Lung microvascular endothelial cell (primary cell): ENCODE data around the gene SLC38A6. TPM values are rescaled to one million over a fixed set of nuclear protein-coding genes. Genes with fewer than 3 reads are reported as not detected.
A peak's percentile ranks its signal among the peaks of the same experiment; 100 is the strongest.

ENCODE experiments used
- DNase-seq, 2 donors: peaks; one replicate each; pipeline versions ENCODE4 v3.0.0 to v3.0.0-alpha.2; 2010; ENCODE audit warnings: low read depth in 2 of 2
- total RNA-seq: library from RNA; depleted of rRNA; stranded (reverse); fragments of >200 nt; gene quantifications from 2 replicates; pipeline ENCODE4 v1.2.1, GENCODE V29; 2014

SLC38A6 gene
- 7.7 and 14.4 TPM in 2 replicates for total RNA-seq

DNA sequence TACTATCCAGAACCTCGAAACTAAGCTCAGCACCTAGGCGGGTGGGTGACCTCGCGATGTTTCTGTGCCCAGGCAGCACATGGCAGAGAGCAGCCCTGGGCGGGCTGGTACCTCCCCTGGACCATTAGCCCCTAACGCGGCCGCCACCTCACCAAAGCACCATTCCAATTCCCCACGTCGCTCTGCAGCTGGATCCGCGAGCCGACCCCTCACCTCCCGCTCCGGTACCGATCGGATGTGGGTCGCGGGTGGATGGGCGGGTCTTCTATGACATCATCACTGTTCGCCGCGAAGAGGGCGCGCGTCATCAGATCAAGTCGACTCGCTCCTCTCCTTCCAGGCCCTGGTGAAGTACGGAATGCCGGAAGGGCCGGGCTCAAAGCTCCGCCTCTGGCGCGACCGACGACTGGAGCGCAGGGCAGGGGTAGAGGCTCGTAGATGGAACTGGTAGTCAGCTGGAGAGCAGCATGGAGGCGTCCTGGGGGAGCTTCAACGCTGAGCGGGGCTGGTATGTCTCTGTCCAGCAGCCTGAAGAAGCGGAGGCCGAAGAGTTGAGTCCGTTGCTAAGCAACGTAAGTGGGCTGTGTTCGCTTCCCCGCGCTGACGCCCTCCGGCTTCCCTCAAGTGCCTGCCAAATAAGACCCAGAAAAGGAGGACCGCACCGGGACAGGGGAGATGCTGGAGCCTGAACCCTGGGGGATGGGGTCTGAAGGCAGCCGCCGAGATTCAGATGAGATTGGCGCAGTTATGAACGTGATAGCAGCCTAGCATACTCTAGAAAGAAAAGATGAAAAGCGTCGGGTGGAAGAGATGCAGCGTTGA is at the start of gene SLC38A6, which contains the start of gene TRMT5:
Gene SLC38A6, plus strand, starts transcription at position 435 of the 822 bp plus-strand sequence. Its CDS starts 33 bp downstream, at position 468.
Gene TRMT5, minus strand, starts transcription at position 269 of the 822 bp plus-strand sequence. Its CDS starts 106 bp downstream, at position 163.
- peak; percentile 95 to 97 for DNase-seq

DNA sequence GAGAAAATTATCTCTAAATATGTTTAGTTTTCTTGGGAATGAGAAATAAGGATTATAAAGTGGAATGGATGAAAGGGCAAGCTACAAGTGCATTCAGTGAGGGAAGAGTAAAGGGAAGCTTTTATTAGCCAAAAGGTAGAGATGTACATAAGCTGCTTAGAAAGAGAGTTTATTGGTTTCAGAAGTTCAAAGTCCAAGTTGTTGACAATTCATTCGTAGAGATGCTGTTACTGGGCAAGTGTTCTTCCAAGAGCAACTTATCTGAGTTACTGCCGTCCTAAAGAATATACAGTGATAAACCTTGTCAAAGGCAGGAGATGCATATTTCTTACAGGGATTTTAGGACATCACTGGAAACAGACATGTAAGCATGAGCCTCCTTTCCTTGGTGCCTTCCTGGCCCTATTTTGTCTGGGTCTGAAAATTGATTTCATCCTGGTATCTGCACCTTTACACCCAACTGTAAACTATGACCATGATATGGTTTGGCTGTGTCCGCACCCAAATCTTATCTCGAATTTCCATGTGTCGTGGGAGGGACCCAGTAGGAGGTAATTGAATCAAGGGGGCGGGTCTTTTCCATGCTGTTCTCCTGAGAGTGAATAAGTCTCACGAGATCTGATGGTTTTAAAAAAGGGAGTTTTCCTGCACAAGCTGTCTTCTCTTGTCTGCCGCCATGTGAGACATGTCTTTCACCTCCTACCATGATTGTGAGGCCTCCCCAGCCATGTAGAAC is 47.0 kb upstream of the SLC38A6 start:
- DNase-seq = no peak

DNA sequence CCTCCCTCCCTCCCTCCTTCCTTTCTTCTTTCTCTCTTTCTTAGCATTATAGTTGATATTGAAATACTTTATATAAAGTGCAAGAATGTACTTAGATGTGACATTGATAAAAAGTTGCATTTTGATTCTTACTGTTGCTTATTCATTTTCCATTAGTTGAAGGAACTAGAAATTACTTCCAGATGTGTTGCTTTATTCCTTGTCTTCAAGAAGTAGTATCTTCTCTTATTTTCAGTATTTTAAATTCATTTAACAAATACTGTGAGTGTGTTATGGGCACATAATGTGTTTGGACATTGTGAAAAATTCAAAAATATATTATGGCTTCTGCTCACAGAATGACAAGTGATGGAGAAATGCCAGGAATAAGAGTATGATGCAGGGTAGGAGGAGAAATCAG is 45.7 kb upstream of the SLC38A6 start:
- no peak for DNase-seq

DNA sequence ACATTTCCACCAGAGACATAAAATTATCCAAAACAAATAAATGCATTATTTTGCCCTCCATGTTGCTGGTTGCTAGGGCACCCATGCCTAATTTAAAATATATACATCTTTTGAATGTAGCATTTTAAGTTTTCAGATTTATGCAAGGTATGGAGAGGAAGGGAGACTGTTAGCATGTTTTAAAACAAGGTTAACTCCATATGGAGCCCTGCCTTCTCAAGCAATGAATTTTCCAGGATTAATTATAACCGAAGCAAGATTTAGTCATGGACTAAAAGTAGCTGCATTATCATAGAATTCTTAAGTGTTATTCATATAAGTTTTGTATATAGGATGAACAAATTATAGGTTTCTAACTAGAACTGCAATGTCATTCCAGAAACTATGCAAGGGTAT is 37.4 kb upstream of the SLC38A6 start:
- DNase-seq = no peak

DNA sequence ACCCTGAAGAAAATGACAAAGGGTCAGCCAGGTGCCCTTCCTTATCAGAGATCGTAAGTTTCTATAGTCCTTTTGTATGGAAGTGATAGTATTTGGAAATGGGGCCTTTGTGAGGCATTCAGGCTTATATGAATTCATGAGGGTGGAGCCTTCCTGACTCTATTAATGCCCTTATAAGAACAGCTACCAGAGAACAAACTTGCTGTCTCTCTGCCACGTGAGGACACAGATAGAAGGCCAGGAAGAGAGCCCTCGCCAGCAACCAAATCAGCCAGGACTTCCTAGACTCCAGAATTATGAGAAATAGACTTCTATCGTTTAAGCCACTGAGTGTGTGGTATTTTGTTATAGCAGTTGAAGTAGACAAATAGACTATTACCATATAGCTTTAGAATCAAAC is 36.8 kb upstream of the SLC38A6 start:
- DNase-seq = peak in 1 of 2 donors; percentile 15

DNA sequence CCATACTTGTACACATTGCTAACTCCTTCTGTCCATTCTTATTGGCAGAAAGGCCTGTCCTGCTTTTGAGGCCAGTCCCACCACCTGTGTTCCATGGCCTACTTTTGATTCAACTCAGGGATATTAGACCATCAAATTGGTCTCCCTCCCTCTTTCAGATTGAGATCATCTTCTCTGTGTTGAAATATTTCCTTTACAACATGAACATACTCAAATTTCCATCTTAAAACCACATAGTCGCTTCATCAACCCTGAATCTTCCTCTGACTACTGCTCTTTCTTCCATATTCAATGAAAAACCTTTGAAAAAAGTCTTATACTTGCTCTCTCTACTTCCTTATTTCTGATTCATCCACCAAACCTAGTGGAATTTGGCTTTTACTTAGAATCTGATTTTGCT is 35.1 kb upstream of the SLC38A6 start:
- DNase-seq = no peak

DNA sequence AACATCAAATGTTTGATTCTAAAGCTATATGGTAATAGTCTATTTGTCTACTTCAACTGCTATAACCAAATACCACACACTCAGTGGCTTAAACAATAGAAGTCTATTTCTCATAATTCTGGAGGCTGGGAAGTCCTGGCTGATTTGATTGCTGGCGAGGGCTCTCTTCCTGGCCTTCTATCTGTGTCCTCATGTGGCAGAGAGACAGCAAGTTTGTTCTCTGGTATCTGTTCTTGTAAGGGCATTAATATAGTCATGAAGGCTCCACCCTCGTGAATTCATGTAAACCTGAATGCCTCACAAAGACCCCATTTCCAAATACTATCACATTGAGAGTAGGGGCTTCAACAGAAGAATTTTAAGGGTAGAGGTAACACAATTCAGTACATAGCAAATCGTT is 34.3 kb upstream of the SLC38A6 start:
- no peak for DNase-seq

DNA sequence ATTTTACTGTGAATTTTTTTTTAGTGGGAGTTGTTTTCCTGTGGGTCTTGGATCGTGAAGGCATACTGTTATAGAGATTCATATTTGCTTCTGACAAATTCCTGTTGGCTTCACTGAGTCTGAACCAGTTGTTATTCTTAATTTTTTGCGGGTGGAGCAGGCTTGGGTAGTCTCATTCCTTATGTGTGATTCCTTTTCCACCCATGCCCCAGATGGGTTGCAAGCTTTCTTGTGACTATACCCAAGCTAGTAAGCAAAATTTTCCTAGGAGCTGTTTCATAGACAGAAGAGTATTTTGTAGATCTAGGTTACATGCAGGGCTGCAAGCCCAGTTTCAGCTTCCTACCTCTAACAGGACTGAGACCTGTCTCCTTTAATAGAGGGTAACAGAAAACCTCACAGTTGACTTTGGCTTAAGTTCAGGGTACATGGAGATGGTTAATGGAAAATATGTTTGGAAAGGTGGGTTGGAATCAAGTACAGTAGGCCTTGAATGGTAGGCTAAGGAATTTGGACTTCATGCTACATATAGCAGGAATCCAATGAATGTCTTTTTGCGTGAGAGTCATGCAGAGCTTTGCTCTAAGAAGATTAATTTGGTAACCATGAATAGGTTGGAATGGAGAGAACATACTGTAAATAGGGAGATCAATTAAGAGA is 29.1 kb upstream of the SLC38A6 start:
- DNase-seq = no peak

DNA sequence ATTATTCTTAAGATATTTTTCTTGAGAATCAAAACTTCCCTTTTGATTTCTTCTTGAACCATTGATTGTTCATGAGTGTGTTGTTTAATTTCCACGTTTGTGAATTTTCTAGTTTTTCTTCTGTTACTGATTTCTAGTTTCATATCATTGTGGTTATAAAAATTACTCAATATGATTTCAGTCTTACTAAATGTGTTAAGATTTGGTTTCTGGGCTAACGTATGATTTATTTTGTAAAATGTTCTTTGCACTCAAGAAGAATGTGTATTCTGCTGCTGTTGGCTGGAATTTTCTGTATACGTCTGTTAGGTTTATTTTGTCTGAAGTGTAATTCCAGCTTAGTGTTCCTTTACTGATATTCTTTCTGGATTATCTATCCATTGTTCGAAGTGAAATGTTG is 24.8 kb upstream of the SLC38A6 start:
- no peak for DNase-seq

DNA sequence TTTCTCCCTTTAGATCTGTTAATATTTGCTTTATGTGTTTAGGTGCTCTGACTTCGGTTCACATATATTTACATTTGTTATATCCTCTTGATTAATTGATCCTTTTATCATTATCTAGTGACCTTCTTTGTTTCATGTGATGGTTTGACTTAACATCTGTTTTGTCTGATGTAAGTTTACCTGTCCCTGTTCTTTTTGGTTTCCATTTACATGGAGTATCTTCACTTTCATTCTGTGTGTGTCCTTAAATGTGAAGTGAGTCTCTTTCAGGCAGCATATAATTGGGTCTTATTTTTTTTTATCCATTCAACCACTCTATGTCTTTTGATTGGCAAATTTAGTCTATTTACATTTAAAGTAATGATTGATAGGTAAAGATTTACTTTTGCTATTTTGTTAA is 24.4 kb upstream of the SLC38A6 start:
- no peak for DNase-seq

DNA sequence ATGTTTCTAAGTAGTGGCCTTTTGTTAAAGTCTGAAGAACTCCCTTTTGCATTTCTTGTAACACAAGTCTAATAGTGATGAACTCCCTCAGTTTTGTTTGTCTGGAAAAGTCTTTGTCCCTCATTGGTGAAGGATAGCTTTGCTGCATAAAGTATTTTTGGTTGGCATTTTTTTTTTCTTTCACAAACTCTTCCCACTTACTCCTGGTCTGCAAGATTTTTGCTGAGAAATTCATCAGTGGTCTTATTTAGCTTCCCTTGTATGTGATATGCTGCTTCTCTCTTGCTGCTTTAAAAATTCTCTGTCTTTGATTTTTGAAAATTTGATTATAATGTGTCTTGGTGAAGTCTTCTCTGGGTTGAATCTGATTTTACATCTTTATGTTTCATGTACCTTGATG is 22.9 kb upstream of the SLC38A6 start:
- no peak for DNase-seq

DNA sequence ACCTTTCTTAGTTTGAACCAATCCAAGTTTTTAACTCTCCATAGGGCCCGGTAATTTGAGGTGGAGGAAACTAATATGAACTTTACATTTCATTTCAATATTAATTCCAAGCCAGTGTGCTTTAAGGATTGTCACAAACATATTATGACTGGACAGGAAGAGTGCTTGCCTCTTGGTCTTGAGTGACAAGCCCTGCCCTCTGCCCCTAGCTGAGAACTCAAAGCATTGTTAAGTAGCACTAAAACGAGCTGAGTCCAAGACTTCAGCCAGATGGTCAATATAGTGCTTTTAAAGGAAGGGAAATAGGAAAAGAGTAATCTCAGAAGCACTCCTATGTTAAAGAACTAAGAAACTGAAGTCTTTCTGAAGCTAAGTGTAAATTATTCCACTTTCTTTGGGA is 17.3 kb upstream of the SLC38A6 start:
- DNase-seq = peak in 1 of 2 donors; percentile 74

DNA sequence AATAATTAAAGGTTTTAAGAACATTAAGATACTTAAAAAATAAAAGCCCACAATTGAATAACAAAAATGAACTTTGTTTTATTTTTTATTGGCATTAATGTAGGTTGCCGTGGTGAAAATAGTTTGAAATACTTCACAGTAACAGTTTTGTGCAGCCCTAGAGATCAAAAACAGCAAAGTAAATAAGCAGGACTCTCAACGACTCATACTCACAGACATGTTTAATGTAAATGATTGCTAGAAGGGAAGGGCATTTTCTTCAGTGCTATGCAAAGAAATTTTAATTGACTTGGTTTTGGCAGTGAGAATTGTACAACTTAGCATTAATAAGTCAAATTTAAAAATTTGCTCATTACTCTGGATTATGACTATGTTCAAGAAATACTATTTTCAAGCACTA is 16.1 kb upstream of the SLC38A6 start:
- no peak for DNase-seq

DNA sequence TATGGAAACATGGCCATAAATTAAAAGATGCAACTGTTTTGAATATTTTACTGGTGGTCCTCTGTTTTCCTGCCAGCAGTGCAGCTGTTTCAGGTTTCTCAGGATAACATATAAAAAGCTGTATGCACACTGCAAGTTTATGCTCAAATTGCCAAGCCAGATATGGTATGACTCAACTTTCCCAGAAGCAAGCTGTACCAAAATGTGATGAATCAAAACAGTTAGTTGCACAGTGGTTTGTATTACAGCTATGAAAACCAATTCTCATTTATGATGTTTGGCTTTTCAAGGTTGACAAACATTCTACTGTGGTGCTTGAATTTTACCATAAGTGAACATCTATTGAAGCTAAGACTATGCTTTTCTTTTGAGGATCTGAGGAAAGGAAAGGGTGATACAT is 15.6 kb upstream of the SLC38A6 start:
- DNase-seq = peak; percentile 37 to 60

DNA sequence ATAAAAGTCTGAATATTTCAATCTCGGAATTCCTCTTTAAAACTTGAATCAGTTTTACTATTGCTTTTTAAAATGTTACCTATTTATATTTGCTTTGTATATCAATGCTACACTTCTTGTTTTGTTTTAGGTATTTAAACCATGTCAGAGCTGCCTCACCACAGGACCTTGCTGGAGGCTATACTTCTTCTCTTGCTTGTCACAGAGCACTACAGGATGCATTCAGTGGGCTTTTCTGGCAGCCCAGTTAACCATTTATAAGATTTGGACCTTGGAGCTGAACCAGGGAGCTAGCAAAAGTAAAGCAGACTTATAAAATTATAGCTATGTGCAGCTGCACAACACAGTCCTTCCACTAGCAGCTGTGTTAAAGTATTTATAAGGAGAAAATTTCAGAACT is 12.9 kb upstream of the SLC38A6 start:
- DNase-seq = no peak

DNA sequence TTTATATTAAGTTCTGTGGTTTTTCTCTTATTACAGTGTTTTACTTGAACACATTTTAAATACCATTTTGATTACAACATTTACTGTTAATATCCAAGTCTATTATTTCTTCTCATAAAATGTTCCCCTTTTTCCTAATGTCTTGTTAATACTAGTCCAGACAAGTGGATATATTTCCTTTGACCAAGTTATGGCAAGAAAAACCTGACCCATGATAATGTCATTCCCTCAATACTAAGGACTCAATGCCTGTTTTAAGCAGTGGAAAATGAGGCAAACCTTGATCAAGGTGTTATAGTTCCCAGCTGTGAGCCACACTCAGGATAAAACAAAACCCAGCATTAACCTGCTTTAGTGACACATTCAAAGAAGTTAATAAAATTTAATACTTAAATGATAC is 12.4 kb upstream of the SLC38A6 start:
- DNase-seq = no peak

DNA sequence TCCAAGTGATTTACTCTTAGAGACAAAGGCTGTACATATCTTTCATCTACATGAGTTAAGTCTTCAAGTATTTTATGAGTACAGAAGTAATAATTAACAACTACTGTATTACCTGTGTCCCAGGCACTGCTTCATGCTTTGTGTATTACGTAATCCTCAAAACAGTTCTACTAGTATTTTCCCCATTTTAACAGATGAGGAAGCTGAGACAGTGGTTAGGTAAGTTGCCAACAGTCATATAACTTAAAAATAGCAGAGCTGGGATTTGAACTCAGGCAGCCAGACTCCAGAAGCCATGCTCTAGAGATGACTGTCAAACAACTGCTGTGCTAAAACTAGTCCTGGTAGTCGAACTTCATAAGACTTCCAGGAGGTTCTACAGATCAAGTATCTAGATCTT is 10.9 kb upstream of the SLC38A6 start:
- DNase-seq = no peak

DNA sequence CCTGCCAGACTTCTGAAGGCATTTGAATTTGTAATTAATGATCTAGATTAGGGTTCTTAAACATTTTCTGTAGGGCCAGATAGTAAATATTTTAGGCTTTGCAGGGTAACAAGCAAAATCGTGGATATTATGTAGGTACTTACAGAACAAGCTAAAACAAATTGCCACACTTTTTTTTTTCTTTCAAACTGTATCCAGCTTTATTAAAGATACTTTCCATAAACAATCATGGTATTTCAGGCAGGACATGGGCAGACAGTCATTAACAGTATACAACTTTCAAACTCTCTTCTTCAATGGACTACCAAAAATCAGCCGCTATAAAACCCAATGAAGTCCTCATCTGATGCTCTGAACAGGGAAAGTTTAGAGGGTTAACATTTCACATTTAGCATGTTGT is 9.8 kb upstream of the SLC38A6 start:
- DNase-seq = no peak

DNA sequence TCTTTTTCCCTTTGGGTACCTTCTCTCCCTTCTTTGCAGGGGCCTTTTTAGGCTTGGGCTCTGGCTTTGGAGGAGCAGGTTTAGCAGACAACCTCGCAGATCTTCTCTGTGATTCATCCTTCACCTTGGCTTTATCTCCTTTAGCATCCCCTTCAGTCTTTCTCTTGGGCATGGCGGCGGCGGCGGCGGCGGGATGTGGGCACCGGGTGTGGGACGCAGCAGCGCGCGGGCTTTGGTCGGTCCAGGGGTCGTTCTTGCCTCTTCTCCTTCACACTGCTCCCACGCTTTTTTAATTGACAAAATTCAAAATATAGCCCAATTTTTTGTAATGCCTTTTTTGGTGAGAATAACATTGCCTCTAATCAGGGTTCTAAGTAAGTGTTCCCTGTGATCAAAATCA is 8.8 kb upstream of the SLC38A6 start:
- DNase-seq = no peak

DNA sequence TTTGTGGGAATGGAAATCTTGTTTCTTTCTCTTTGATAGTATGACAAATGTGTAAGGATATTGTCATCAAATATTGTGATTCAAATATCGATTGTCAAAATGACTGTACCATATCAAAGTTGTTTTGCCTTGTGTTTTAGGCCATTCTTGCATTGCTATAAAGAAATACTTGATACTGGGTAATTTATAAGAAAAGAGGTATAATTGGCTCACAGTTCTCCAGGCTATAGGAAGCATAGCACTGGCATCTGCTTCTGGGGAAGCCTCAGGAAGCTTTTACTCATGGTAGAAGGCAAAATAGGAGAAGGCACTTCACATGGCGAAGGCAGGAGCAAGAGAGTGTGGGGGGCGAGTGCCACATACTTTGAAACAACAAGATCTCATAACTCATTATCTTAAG is 8.0 kb upstream of the SLC38A6 start:
- DNase-seq = no peak

DNA sequence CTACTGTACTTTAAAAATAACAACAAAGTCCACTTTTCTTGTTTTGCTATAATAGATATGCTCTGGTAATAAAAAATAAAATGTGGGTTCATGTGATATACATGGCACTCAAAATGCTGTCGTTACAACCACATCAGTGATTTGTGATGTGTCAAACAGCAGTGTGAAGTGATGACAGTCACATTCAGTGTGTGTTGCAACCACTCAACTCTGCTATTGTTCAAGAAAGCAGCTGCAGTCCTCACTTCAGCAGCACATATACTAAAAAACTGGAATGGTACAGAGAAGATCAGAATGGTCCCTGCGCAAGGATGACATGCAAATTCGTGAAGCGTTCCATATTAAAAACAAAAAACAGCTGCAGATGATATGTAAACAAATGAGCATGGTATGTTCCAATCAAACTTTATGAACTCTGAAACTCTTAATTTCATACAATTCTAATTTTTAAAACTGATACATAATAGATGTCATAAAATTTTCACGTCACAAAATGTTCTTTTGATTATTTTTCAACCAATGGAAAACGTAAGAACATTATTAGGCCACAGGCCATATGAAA is 6.9 kb upstream of the SLC38A6 start:
- DNase-seq = no peak

DNA sequence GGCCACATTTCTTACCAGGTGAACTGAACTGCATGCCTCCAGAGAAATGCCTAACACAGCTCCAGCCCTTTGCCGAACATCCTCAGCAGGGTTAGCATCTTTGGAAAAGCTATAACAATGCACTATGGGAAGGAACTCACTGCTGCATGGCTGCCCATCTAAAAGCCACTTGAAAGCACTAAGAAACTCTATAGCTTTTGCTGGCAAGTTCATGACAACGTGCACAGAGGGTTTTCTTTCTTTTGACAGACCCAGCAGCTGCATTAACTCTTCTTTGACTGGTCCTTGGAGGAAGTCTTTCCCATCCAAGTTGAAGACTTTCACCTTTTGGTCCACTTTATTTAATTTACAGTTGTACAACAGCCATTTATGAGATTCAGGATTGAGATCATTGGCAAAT is 5.5 kb upstream of the SLC38A6 start:
- no peak for DNase-seq
